Measurements from ENCODE around the gene B4GALT7.
A peak's percentile ranks its signal among the peaks of the same experiment; 100 is the strongest.
"Not testable (repeated sequence)": the region's sequence is repeated elsewhere in the genome, so short reads cannot be mapped to it uniquely, and the experiment has no call there.

B4GALT7 gene

DNA sequence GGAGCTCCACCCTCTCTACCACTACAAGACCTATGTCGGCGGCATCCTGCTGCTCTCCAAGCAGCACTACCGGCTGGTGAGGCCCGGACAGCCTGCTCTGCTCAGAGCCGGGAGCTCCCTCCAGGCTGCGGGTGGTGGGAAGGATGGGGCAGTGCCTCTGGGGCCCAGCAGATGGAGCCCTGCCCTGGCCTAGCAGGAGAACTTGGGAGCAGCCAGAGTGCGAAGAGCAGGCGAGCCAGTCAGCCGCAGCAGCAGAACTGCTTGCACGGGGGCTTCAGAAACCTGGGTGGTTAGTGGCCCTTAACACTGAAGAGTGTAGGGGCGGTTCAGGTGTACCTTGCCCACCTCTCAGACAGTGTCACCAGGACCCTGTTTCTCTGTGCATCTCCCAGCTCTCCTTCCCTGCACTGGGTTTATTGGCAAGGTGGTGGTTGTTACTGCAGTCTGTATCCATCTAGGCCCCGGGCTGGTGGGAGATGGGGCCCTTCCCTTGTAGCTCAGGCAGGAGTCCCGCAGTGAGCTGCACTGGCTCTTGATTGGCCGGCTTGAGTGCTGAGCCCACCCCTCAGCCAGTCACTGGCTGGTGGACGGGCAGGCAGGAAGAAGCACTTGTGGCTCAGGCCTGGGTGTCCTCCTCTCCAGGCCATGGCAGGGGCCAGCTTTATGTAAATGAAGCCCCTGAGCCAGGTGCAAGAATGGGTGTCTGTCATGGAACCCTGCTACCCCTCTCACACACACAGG, 7.7 kb downstream of the B4GALT7 start:
- intact Hi-C loops (cut with DNase I): no loop called here
- DNase-seq: peak; percentile 62 to 98 (median 82)

DNA sequence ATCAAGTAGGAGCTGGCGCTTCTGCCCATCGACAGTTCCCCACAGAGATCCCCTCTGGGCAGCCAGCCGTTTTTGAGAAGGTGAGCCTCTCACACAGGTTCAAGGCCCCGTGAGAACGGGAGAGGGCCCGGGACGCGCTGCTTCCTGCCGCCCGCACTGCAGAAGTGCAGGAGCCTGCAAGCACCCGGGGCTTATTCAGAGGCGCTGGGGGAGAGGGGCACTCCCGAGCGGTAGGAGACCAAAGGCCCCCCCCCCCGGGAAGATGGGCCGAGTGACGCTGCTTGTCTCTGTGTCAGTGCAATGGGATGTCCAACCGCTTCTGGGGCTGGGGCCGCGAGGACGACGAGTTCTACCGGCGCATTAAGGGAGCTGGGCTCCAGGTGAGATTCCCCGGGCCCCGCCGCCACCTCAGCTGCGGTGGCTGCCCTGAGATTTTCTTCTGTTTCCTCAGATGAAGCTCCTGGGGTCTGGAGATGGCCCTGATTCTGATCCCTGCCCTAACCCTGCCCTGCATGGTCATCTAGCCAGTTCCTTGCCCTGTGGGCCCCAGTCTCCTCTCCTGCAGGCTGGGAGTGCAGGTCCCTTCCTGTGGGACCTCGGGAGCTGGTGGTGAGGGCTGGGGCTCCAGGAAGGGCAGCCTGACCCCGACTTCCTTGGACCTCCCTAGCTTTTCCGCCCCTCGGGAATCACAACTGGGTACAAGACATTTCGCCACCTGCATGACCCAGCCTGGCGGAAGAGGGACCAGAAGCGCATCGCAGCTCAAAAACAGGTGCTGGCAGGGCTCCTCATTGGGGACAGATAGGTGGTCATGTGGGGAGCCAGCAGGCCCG, 8.5 kb downstream of the B4GALT7 start:
- DNase-seq: no peak

DNA sequence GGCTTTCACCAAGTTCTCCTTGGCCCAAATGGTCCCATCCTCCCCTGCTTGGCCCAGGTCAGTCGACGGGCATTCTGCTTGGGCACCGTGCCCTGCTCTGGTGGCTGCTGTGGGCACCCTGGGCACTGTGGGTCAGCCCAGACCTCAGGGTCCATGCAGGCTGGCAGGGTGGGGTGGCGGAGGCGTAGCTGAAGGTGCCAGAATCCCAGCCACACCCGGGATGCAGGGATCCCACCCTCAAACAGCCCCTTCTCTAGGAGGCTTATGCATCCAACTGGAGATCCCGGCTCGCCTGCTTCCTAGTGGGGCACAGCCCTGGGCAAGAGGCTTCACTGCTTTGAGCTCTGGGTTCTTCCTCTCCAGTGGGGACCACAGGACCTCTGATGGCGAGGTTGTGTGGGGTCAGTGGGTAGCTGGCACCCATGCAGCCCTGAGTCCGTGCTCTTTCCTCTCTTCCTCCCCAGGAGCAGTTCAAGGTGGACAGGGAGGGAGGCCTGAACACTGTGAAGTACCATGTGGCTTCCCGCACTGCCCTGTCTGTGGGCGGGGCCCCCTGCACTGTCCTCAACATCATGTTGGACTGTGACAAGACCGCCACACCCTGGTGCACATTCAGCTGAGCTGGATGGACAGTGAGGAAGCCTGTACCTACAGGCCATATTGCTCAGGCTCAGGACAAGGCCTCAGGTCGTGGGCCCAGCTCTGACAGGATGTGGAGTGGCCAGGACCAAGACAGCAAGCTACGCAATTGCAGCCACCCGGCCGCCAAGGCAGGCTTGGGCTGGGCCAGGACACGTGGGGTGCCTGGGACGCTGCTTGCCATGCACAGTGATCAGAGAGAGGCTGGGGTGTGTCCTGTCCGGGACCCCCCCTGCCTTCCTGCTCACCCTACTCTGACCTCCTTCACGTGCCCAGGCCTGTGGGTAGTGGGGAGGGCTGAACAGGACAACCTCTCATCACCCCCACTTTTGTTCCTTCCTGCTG, 9.4 kb downstream of the B4GALT7 start:
- intact Hi-C loops (cut with DNase I): no loop called here
- DNase-seq: no peak

More for the DNA sequence above, 8.5 kb downstream of the B4GALT7 start:
- intact Hi-C loops (cut with DNase I): no loop called here

DNA sequence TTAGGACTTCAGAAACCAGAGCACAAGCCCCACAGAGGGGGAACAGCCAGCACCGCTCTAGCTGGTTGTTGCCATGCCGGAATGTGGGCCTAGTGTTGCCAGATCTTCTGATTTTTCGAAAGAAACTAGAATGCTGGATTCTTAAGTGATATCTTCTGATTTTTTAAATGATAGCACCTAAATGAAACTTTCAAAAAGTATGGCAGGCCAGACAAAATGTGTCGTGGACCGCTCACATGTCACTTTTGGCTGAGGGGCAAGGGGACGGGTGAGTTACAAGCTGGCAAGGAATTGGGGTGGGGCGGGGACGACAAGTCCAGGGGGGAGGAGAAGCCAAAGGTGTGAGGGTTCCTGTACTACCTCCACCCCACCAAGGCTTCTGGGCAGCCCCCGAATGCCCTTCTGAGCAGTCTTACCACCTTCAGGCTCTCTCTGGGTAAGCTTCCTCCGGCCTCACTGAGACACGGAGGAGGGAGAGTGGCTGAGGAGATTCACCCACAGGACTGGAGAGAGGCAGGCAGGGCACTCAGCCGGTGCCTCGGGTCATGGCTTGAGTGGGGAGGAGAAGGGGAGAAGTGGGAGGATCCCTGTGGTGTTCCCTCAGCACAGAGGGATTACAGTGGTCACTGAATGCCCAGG, 10.3 kb downstream of the B4GALT7 start:
- intact Hi-C loops (cut with DNase I): no loop called here
- no peak for DNase-seq

DNA sequence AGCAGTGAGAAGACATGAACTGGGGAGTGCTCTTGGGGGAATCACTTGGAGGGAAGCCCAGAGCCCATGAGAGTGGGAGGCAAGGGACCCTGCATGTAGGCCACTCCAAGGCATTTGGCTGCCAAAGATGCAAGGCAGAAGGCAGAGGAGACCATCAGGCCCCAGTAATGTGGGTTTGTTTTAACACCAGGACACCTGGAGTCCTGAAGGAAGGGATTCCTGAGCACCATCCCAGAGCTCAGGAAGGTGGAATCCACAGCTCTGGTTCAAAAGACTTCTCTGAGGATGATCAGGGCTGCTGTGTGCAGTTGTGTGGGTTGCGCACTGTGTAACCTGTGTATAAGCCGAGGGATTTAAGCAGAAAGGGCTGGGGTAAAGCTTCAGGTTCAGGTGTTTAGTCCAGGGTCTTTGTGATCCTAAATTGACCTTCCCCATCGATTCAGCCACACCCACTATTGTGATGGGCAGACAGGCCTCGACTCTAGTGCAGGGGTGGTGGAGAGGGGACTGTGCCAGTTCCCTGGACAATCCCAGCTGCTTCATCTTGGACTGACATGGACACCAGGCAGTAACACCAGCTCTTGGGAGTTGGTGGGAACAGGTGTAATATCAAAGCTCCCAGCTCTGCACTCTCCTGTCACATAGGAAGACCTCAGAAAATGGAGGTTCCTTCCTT, 11.0 kb downstream of the B4GALT7 start:
- DNase-seq: peak in 1 of 10 donors; percentile 52
- intact Hi-C loops (cut with DNase I): no loop called here

DNA sequence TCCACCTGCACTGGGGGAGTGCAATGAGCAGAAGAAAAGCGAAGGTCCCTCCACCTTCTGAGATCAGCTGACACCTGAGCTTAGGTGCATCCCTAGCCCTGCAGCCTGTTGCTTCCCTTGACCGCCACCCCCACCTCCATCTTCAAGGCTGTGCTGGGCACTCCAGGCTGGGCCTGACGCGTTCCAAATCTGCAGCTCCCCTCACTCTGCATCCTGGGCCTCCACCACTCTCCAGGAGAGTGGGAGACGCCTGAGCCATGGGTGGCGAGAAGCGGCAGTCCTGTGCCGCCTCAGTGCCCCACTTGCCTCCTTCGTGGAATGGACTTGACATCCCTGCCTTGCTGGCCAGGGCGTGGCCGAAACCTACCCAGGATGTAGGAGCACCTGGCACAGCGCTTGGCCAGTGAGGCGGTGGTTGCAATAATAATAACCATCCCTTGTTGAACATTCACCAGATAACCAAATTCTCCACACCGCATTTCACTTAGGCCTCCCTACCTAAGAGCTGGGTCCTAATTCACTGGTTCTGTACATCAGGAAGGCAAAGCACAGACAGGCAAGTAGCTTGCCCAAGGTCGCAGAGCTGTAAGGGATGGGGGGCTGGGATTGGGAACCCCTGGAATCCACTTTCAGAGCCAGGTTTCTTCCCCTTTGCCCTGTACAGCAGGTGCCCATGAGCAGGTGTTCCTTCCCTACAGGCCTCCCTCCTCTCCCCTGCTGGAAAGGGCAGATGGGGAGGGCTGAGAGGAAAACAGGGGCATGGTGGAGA, 11.7 kb downstream of the B4GALT7 start:
- peak in 2 of 10 donors; percentile 59 to 82 for DNase-seq
- intact Hi-C loops (cut with DNase I): no loop called here

DNA sequence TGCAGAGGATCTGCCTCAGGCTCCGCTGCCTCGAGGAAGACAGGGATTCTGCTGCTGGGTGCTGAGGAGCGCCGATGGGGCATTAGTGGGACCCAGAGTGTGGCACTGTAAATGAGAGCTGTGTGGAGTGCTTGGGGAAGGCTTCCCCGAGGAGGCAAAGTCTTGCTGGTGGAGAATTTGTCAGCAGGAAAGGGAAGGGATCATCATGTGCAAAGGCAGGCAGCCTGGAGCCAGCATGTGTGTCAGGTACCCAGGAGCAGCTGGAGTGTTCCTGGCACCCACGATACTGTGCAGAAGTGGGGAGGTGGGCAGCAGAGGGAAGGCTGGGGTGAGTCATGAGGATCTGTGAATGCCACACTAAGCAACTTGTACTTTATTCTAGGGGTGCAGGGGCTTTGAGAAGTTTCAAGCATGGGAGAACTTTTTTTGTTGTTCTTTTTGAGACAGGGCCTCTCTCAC, 12.3 kb downstream of the B4GALT7 start:
- DNase-seq: peak in 1 of 10 donors; percentile 73
- intact Hi-C loops (cut with DNase I): no loop called here

DNA sequence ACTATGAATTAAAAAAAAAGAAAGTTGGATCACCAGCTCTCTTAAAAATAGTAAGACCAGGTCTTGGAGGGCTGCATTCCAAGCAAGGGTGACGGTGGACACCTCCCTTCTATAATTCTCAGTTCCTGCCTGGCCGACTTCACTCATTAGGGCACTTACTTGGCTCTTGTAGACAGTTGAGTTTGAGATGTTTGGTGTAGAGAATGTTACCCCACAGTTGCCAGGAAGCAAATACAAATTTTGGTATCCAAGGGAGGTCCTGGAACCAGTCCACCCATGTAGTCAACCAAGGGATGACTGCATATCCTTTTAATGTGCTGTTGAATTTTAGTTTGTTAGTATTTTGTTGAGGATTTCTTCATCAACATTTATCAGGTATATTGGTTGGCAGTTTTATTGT, 20.6 kb downstream of the B4GALT7 start:
- intact Hi-C loops (cut with DNase I): no loop called here
- no peak for DNase-seq

DNA sequence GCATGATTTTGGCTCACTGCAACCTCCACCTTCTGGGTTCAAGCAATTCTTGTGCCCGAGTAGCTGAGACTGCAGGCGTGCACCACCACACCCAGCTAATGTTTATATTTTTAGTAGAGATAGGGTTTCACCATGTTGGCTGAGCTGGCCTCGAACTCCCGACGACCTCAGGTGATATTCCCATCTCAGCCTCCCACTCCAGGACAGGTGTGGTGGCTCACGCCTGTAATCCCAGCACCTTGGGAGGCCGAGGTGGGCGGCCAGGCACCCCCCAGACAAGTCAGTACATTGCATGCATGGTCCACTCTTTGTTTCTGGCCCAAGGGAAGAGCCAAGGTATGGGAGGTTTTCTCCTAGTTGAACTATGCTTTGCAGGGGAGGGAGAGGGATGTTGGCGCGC, 24.2 kb downstream of the B4GALT7 start:
- DNase-seq; intact Hi-C loops (cut with DNase I): not testable (repeated sequence)

DNA sequence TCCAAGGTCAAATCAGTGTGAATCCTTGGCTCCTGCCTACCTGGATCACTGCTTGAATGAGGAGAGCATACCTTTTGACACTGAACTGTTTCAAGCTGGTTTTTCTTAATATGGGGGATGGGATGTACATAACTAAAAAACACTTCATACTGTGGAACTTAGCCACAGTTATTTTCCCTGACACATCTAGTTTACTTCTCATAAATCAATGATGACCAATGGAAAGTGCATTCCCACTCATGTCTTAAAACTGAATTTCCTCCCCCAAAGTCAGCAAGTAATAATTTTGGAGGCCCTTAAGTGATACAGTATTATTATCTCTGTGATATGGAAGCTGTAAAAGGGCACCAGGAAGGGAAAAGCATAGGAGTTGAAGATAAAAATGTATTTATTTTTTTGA, 30.3 kb downstream of the B4GALT7 start:
- DNase-seq; intact Hi-C loops (cut with DNase I): not testable (repeated sequence)

DNA sequence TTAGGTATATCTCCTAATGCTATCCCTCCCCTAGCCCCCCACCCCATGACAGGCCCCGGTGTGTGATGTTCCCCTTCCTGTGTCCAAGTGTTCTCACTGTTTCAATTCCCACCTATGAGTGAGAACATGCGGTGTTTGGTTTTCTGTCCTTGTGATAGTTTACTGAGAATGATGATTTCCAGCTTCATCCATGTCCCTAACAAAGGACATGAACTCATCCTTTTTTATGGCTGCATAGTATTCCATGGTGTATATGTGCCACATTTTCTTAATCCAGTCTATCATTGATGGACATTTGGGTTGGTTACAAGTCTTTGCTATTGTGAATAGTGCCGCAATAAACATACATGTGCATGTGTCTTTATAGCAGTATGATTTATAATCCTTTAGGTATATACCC, 35.0 kb downstream of the B4GALT7 start:
- DNase-seq; intact Hi-C loops (cut with DNase I): not testable (repeated sequence)

DNA sequence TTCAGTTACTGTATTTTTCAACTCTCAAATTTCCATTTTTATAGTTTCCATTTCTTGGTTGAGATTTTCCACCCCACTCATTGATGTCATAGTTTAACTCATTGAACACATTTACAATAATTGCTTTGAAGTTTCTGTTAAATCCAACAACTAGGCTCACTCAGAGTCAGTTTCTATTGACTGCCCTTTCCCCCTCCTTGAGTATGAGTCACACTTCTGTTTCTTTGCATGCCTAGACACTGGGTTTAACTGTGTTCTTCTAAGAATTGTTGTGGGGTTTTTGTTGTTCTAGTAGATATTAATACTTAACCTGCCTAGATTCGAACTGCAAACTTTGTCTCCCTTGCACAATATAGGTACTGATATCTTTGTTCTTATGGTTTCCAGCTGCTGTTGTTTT, 45.5 kb downstream of the B4GALT7 start:
- intact Hi-C loops (cut with DNase I): not testable (repeated sequence)

DNA sequence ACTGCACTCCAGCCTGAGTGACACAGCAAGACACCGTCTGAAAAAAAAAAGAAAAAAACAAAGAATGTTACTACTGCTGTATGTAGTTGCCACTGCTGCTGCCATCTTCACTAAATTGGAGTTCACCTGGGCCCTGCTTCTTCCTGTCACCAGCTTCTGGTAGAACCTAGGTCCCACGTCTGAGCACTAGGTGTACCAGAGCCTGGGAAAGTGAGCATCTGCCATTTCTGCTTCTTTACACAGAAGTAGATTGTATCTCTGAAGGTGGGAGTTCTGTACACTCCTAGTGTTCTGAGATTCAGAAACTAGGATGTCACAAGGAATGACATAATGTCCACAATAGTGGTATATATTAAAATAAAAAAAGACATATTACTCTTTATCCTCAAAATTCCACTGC, 51.3 kb downstream of the B4GALT7 start:
- intact Hi-C loops (cut with DNase I); DNase-seq: not testable (repeated sequence)

More for the DNA sequence above, 45.5 kb downstream of the B4GALT7 start:
- not testable (repeated sequence) for DNase-seq

DNA sequence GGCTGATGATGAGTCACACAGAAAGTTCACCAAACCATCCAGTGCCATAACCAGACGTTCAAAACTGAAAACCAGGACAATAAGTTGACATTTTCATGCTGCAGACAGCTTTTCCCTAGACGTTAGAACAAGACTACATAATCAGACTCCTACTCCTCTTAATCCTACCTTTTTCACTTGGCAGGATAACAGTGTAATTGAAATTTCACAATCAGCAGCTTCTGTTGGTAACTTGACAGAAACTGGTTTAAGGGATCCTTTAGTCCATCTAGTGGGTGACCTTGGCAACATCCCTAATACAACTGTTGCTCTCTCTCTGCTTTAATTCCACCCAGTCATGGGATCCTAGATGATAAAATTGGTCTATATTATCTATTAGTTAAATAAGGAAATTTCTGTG, 57.9 kb downstream of the B4GALT7 start:
- not testable (repeated sequence) for DNase-seq

DNA sequence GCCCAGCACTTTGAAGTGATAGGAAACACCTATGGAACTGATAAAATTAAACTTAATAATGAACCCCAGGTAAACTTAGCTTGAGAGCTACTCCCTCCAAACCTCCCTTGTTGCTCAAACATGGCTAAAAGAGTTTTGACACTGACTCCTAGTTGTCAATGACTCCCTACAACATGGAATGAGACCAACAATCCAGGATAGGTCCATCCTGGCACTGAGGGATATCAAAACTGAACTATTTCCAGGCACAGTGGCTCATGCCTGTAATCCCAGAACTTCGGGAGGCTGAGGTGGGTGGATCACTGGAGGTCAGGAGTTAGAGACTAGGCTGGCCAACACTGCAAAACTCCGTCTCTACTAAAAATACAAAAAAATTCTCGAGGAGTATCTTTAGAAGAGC, 58.6 kb downstream of the B4GALT7 start:
- intact Hi-C loops (cut with DNase I); DNase-seq: not testable (repeated sequence)

More for the DNA sequence above, 57.9 kb downstream of the B4GALT7 start:
- intact Hi-C loops (cut with DNase I): not testable (repeated sequence)
